Coronary artery (tissue), 2 donors: ENCODE results near the gene MKRN2.
A peak's percentile ranks its signal among the peaks of the same experiment; 100 is the strongest.

Experiments
- DNase-seq: peaks from one replicate; pipeline ENCODE4 v3.0.0-alpha.2; 2017; ENCODE audit warnings: low spot score
- H3K27ac ChIP-seq, 2 donors: fragments of 200-600 bp; sonication (generic); one replicate each; pipeline ENCODE4 v1.5.1; 2016 to 2019
- H3K4me3 ChIP-seq: fragments of 200-600 bp; sonication (generic); 2 replicates; pipeline ENCODE4 v1.5.1; 2016; ENCODE audit warnings: mild to moderate bottlenecking, moderate library complexity
- TF ChIP-seq, protein P1 (sequence below): fragments of 200-600 bp; sonication (generic); IDR thresholded peaks from one replicate; pipeline ENCODE4 v1.5.1; 2019; ENCODE audit warnings: antibody characterized with exemption

MKRN2 gene

DNA sequence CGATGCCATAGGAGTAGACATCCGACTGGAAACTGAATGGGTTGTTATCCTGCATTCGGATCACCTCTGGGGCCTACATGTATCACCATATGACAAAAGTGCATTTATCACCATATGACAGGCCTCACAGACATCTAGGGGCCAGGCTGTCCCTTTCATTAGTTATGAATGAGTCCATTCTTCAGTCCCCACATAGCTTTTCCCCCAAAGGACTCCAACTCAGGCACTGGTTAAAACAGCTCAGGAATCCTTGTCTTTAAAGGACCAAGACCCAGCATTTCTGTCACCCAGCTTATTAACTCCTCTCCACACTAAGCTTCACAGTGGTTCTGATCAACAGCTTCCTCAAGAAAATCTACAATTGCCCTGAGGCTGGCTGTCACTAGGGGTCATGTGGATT, 28.3 kb downstream of the MKRN2 start:
- Histone ChIP-seq H3K4me3 (no peak overlapping the region), H3K27ac (peak overlapping the region in 1 of 2 donors; percentile 10)
- TF ChIP-seq, protein P1, sequence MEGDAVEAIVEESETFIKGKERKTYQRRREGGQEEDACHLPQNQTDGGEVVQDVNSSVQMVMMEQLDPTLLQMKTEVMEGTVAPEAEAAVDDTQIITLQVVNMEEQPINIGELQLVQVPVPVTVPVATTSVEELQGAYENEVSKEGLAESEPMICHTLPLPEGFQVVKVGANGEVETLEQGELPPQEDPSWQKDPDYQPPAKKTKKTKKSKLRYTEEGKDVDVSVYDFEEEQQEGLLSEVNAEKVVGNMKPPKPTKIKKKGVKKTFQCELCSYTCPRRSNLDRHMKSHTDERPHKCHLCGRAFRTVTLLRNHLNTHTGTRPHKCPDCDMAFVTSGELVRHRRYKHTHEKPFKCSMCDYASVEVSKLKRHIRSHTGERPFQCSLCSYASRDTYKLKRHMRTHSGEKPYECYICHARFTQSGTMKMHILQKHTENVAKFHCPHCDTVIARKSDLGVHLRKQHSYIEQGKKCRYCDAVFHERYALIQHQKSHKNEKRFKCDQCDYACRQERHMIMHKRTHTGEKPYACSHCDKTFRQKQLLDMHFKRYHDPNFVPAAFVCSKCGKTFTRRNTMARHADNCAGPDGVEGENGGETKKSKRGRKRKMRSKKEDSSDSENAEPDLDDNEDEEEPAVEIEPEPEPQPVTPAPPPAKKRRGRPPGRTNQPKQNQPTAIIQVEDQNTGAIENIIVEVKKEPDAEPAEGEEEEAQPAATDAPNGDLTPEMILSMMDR, result no peak
- DNase-seq, result no peak

DNA sequence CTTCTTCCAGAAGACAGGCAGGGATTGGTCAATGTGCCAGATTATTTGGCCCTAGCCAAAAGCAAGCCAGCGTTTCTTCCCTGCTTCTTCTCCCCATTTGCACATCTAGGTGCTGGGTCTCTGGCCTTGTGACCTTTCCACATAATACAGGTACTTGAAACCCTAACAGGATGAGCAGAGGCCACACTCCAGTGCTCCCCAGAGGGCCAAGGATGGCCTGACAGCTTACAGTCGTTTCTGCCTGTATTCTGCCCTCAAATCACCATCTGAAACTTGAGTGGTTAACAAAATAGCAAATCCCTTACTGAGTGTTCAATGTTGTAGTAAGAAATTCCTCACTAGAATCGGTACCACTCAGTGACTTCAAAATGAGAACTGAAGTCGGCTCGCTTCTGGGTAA, 29.1 kb downstream of the MKRN2 start:
- no peak overlapping the region for H3K27ac ChIP-seq
- TF ChIP-seq, protein P1, result no peak
- no peak for DNase-seq
- no peak overlapping the region for H3K4me3 ChIP-seq

DNA sequence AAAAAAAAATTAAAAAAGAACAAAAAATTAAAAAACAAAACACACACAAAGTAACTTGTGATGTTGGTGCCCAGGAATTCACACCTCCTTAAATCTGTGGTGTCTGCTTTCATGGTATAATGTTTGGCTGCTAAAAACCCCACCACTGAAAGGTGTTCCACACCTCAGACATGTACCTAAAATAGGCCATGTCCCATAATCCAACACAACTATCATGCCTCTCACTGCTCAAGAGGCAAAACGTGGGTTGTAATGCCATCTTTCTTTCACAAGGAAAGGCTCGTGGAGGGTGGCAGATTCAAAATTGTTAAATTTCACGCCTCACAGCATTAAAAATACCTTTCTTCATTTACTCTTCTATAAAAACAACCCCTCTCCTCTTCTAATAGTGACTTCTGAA, 29.5 kb downstream of the MKRN2 start:
- no peak for DNase-seq
- Histone ChIP-seq H3K27ac (no peak overlapping the region), H3K4me3 (no peak overlapping the region)
- TF ChIP-seq, protein P1, result no peak

DNA sequence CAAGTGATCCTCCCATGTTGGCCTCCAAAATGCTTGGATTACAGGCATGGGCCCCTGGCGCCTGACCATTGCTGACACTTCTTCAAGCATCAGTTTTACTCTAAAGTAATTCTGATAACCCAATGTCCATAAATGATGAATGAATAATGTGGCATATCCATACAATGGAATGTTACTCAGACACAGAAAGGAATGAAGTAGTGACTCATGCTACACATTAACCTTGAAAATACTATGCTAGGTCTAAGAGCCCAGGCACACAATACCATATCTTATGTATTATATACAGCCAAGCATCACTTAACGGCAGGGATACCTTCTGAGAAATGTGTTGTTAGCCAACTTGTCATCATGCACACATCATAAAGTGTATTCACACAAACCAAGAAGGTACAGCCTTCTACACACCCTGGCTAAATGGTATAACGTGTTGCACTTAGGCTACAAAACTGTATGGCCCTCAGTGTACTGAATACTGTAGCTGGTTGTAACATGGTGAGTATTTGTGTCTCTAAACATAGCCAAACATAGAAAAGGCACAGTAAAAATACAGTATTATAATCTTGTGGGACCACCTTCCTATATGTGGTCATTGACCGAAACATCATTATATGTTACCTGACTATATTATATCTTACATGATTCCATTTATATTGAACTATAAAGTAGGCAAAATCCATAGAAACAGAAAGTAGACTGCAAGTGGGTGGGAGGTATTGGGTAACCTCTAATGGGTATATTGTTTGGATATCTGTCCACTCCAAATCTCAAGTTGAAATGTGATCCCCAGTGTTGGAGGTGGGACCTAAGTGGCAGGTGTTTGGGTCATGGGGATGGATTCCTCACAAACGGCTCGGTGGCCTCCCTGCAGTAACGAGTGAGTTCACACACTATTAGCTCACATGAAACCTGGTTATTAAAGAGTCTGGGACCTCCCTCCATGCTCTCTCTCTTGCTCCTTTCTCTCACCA, 31.4 kb downstream of the MKRN2 start:
- no peak for DNase-seq
- Histone ChIP-seq H3K27ac (no peak overlapping the region), H3K4me3 (no peak overlapping the region)
- TF ChIP-seq, protein P1, result no peak

DNA sequence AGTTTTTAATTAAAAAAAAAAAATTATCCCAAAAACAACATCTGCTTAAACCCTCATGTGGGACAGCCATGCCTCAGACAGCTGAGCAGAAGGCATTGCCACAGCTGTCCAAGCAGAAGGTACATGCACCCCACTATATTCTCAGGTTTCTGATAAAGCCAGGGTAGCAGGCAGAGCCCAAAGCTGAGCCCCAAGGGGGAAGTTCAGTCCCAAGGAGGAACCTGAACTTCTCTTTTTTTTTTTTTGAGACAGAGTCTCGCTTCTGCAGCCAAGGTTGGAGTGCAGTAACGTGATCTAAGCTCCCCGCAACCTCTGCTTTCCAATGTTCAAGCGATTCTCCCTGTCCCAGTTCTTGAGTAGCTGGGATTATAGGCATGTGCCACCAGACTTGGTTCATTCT, 33.2 kb downstream of the MKRN2 start:
- TF ChIP-seq, protein P1, result no peak
- Histone ChIP-seq H3K4me3 (no peak overlapping the region), H3K27ac (no peak overlapping the region)
- DNase-seq, result no peak

DNA sequence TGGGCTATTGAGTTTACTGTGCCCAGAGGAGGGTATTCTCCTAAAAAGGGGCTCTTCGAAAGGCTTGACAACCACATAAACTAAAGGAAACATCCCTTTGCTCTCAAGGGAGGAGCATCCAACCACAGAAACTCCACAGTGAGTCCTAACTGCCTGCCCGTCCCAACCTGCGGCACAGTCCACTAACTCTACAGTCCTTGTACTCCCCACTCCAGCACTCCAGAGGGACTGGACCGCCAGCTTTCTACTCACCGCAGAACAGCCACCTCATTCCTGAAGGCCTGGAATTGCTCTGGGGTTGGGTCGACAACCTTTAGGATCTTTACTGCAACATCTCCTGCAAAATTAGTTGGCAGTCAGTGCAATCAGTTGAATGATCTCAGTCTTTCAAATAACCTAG, 34.6 kb downstream of the MKRN2 start:
- TF ChIP-seq, protein P1, result no peak

More for the DNA sequence above, 34.6 kb downstream of the MKRN2 start:
- no peak overlapping the region for H3K4me3 ChIP-seq
- H3K27ac ChIP-seq, result no peak overlapping the region
- DNase-seq, result no peak
